Vagina (tissue), 2 donors: Measurements from ENCODE around the gene MCOLN2. TPM values are rescaled to one million over a fixed set of nuclear protein-coding genes. Genes with fewer than 3 reads are reported as not detected.

Source experiments
- DNase-seq, 2 donors: peaks; one replicate each; pipeline ENCODE4 v3.0.0-alpha.2; 2017; ENCODE audit errors: extremely low spot score in 2 of 2
- H3K27ac ChIP-seq: fragments of 200-600 bp; sonication (generic); one replicate; pipeline ENCODE4 v1.5.1; 2019
- H3K27me3 ChIP-seq: fragments of 200-600 bp; sonication (generic); one replicate; pipeline ENCODE4 v1.5.1; 2019
- H3K36me3 ChIP-seq, 2 donors: fragments of 200-600 bp; sonication (generic); one replicate each; pipeline ENCODE4 v1.5.1; 2017 to 2019
- H3K4me1 ChIP-seq: fragments of 200-600 bp; sonication (generic); one replicate; pipeline ENCODE4 v1.5.1; 2019
- H3K4me3 ChIP-seq, 2 donors: fragments of 200-600 bp; sonication (generic); 1 replicate in 1 of 2; 2 replicates in 1 of 2; pipeline ENCODE4 v1.5.1; 2016 to 2019
- H3K9me3 ChIP-seq: fragments of 200-600 bp; sonication (generic); one replicate; pipeline ENCODE4 v1.5.1; 2019
- CTCF ChIP-seq, 3 experiments: fragments of 450-650 bp in 2 of 3; fragments of 200-600 bp in 1 of 3; sonication (generic) in 1 of 3; IDR thresholded peaks; one replicate each; pipeline ENCODE4 v1.5.1; 2017 to 2019; ENCODE audit warnings: antibody characterized with exemption in 3 of 3, mild to moderate bottlenecking in 2 of 3, moderate library complexity in 2 of 3
- POLR2A ChIP-seq, 2 donors: fragments of 450-650 bp; IDR thresholded peaks; one replicate each; pipeline ENCODE4 v1.6.1; 2017; ENCODE audit warnings: antibody characterized with exemption in 2 of 2, mild to moderate bottlenecking in 2 of 2, moderate library complexity in 2 of 2
- POLR2AphosphoS5 ChIP-seq, 2 donors: sonication (generic); formaldehyde crosslinking; IDR thresholded peaks; one replicate each; pipeline ENCODE4 v1.9.0; 2017; ENCODE audit warnings: antibody characterized with exemption in 2 of 2, mild to moderate bottlenecking in 2 of 2, low read depth in 1 of 2; ENCODE audit not compliant: insufficient read depth in 1 of 2
- intact Hi-C: fragments of 100-400 bp; cut with DNase I; formaldehyde crosslinking; loops from one replicate; pipeline ENCODE4 v1.15.1; 2023
- total RNA-seq: library from RNA; depleted of rRNA; stranded (reverse); fragments of >200 nt; gene quantifications from one replicate; pipeline ENCODE4 v1.2.3, GENCODE V29; 2016

MCOLN2 gene
- total RNA-seq, 1 donor from 2014 or later: 1.7 TPM

- TF ChIP-seq POLR2AphosphoS5 (IDR thresholded peaks at IDR 0.05; ENCODE audit: insufficient read depth in 1 of 2, low read depth in 1 of 2): no peak
- TF ChIP-seq CTCF (IDR thresholded peaks at IDR 0.05): no peak
- no peak for TF ChIP-seq POLR2A (IDR thresholded peaks at IDR 0.05)
- no peaks in the 10 kb centered on the region for H3K4me1 ChIP-seq
- no peaks in the 10 kb centered on the region for H3K27me3 ChIP-seq
- intact Hi-C loops: no loop called here
- no peak for DNase-seq
- no peak overlapping the region for H3K4me3 ChIP-seq
- no peaks in the 10 kb centered on the region for H3K36me3 ChIP-seq
- H3K9me3 ChIP-seq: no peaks in the 10 kb centered on the region
- no peak overlapping the region for H3K27ac ChIP-seq
Observed at GRCh38 chr1:84971957-84972356, 25.0 kb downstream of the MCOLN2 start.

DNA sequence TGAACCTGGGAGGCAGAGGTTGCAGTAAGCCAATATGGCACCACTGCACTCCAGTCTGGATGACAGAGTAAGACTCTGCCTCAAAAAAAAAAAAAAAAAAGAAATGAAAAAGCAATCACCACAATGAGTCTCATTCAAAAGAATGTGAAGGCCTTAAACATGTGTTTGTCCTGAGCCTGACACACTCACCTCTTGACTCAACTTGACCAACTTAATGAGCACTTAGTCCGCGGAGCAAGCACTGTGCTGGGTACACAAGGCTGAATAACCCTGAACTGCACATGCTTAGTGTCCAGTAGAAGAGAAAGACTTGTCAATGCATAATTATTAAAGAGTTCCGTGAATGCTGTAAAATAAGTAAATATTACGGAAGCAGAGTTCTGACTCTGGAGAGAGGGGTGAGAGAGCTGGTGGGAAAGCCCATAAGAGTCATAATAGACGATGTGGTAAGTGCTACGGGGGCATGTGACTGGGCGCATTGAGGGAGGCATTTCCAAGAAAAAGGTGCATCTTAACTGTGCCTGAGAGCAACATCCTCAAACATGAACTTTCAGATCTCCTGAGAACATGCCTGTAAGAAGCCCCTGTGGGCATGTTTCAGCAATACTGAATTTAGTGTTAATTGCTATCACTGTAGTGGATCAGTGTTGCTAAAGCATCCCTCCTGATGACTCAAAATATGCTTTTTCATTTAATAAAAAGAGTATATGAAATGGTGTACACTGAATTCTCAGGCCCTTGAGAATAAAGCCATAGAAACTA is 27.2 kb downstream of the MCOLN2 start:
- H3K4me1 ChIP-seq: no peaks in the 10 kb centered on the region
- no peak overlapping the region for H3K27ac ChIP-seq
- H3K36me3 ChIP-seq: no peaks in the 10 kb centered on the region
- TF ChIP-seq POLR2AphosphoS5 (IDR thresholded peaks at IDR 0.05; ENCODE audit: insufficient read depth in 1 of 2, low read depth in 1 of 2) (no peak), POLR2A (IDR thresholded peaks at IDR 0.05) (no peak), CTCF (IDR thresholded peaks at IDR 0.05) (no peak)
- H3K27me3 ChIP-seq: no peaks in the 10 kb centered on the region
- intact Hi-C loops: no loop called here
- H3K9me3 ChIP-seq: no peaks in the 10 kb centered on the region
- no peak overlapping the region for H3K4me3 ChIP-seq
- DNase-seq: no peak

- Histone ChIP-seq H3K27ac (no peak overlapping the region), H3K9me3 (no peaks in the 10 kb centered on the region), H3K4me3 (no peak overlapping the region), H3K4me1 (no peaks in the 10 kb centered on the region), H3K27me3 (no peaks in the 10 kb centered on the region), H3K36me3 (no peaks in the 10 kb centered on the region)
- intact Hi-C loops: no loop called here
- TF ChIP-seq POLR2AphosphoS5 (IDR thresholded peaks at IDR 0.05; ENCODE audit: insufficient read depth in 1 of 2, low read depth in 1 of 2) (no peak), POLR2A (IDR thresholded peaks at IDR 0.05) (no peak), CTCF (IDR thresholded peaks at IDR 0.05) (no peak)
- DNase-seq: no peak
Observed at GRCh38 chr1:84968865-84969264, 28.0 kb downstream of the MCOLN2 start.

- intact Hi-C loops: no loop called here
- Histone ChIP-seq H3K36me3 (no peaks in the 10 kb centered on the region), H3K27ac (no peak overlapping the region), H3K4me1 (no peaks in the 10 kb centered on the region), H3K27me3 (no peaks in the 10 kb centered on the region), H3K9me3 (no peaks in the 10 kb centered on the region), H3K4me3 (no peak overlapping the region)
- no peak for TF ChIP-seq CTCF (IDR thresholded peaks at IDR 0.05)
- no peak for TF ChIP-seq POLR2AphosphoS5 (IDR thresholded peaks at IDR 0.05; ENCODE audit: insufficient read depth in 1 of 2, low read depth in 1 of 2)
- TF ChIP-seq POLR2A (IDR thresholded peaks at IDR 0.05): no peak
- DNase-seq: no peak
Observed at GRCh38 chr1:84968101-84968500, 28.8 kb downstream of the MCOLN2 start.

DNA sequence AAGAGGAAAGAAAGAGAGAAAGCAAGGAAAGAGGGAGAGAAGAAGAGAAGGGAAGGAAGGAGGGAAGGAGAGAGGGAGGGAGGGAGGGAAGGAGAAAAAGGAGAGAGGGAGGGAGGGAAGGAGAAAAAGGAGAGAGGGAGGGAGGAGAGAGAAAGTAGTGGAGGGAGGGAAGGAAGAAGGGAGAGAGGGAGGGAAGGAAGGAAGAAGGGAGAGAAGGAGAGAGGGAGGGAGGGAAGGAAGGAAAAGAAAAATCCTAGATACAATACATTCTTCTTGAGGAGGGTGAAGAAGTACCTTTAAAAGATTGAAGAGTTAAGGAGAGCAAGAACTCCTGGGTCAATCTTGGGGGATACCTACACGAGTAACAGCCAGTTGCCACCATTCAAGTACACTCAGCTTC is 29.2 kb downstream of the MCOLN2 start:
- Histone ChIP-seq H3K27ac (no peak overlapping the region), H3K9me3 (no peaks in the 10 kb centered on the region), H3K4me3 (no peak overlapping the region), H3K4me1 (no peaks in the 10 kb centered on the region), H3K36me3 (no peaks in the 10 kb centered on the region), H3K27me3 (no peaks in the 10 kb centered on the region)
- DNase-seq: no peak
- TF ChIP-seq POLR2AphosphoS5 (IDR thresholded peaks at IDR 0.05; ENCODE audit: insufficient read depth in 1 of 2, low read depth in 1 of 2): no peak
- TF ChIP-seq CTCF (IDR thresholded peaks at IDR 0.05): no peak
- TF ChIP-seq POLR2A (IDR thresholded peaks at IDR 0.05): no peak
- intact Hi-C loops: no loop called here
